HCT116 (cell line): ENCODE measurements around the gene OCA2. TPM values are rescaled to one million over a fixed set of nuclear protein-coding genes. Genes with fewer than 3 reads are reported as not detected.

ENCODE experiments used
- ATAC-seq: fragments of 200-7000 bp; cut with Tn5 transposase; 2 replicates; pipeline ENCODE4 v1.9.1; 2020; ENCODE audit warnings: mild to moderate bottlenecking, moderate library complexity
- BruUV-seq: library from RNA; stranded (reverse); fragments of 400-500 nt; replicated peaks from 2 replicates; lab custom pipeline; 2021; lab: Mats Ljungman, UMichigan
- CTCF ChIA-PET: fragments of 300-600 bp; sonication (Branson Sonifier 250); formaldehyde crosslinking; loops from one replicate; lab custom pipeline; 2021; ENCODE audit warnings: antibody characterized with exemption; lab: Charles Lee
- POLR2A ChIA-PET: fragments of 300-600, 350-600 bp; sonication (Branson Sonifier 250); formaldehyde crosslinking; loops from one replicate; lab custom pipeline; 2021; ENCODE audit warnings: antibody characterized with exemption; lab: Charles Lee
- RAD21 ChIA-PET, 2 experiments: fragments of 300-600 bp; sonication (Branson Sonifier 250); formaldehyde crosslinking; loops; one replicate each; lab custom pipeline; 2023; ENCODE audit warnings: low total read pairs in 2 of 2; ENCODE audit not compliant: uncharacterized antibody in 2 of 2, unreplicated experiment in 2 of 2, low non-redundant PET in 1 of 2; lab: Charles Lee
- DNase-seq: peaks from one replicate; pipeline ENCODE4 v3.0.0-alpha.2; 2010; ENCODE audit warnings: low read depth, low spot score
- H2AFZ ChIP-seq: fragments of 200-600 bp; shearing (Covaris generic), sonication (generic); 2 replicates; pipeline ENCODE4 v1.6.1; 2017; ENCODE audit warnings: low read depth, mixed run types, mixed read lengths, antibody characterized with exemption, low read length; ENCODE audit not compliant: poor library complexity, severe bottlenecking
- H3K27ac ChIP-seq: 2 replicates; pipeline ENCODE4 v1.5.1; 2012; ENCODE audit warnings: low read depth, low read length
- H3K27me3 ChIP-seq: fragments of 200-600 bp; sonication (generic); 2 replicates; pipeline ENCODE4 v1.6.1; 2016; ENCODE audit warnings: mixed run types, low read length, mixed read lengths; ENCODE audit not compliant: insufficient read depth
- H3K36me3 ChIP-seq, 2 experiments: fragments of 200-500 bp in 1 of 2; fragments of 200-600 bp in 1 of 2; sonication (Bioruptor generic) in 1 of 2; sonication (generic) in 1 of 2; 2 replicates each; pipeline versions ENCODE4 v1.5.1 to v1.6.1; 2014 to 2016; ENCODE audit warnings: low read length in 2 of 2, inconsistent platforms in 1 of 2, mixed read lengths in 1 of 2, mixed run types in 1 of 2; ENCODE audit not compliant: insufficient read depth in 2 of 2, control insufficient read depth in 1 of 2
- H3K4me1 ChIP-seq, 2 experiments: fragments of 200-600 bp in 1 of 2; sonication (generic) in 1 of 2; 2 replicates each; pipeline versions ENCODE4 v1.5.1 to v1.6.1; 2012 to 2017; ENCODE audit warnings: low read length in 2 of 2, inconsistent platforms in 1 of 2, mild to moderate bottlenecking in 1 of 2, mixed read lengths in 1 of 2, mixed run types in 1 of 2, moderate library complexity in 1 of 2; ENCODE audit not compliant: insufficient read depth in 2 of 2, control insufficient read depth in 1 of 2
- H3K4me2 ChIP-seq: fragments of 200-600 bp; sonication (generic); 2 replicates; pipeline ENCODE4 v1.6.1; 2017; ENCODE audit warnings: mixed run types, low read length, mixed read lengths
- H3K4me3 ChIP-seq, 2 experiments: fragments of 200-600 bp in 1 of 2; sonication (generic) in 1 of 2; replicated peaks in 1 of 2; 2 replicates each; pipeline ENCODE4 v1.5.1; 2011 to 2016; ENCODE audit warnings: low read length in 2 of 2, control low read depth in 1 of 2, low read depth in 1 of 2, mild to moderate bottlenecking in 1 of 2, mixed read lengths in 1 of 2, mixed run types in 1 of 2
- H3K79me2 ChIP-seq: fragments of 200-600 bp; sonication (generic); 2 replicates; pipeline ENCODE4 v1.6.1; 2017; ENCODE audit warnings: mild to moderate bottlenecking, mixed run types, low read length, moderate library complexity, mixed read lengths; ENCODE audit not compliant: insufficient read depth
- H3K9ac ChIP-seq: fragments of 200-600 bp; sonication (generic); 2 replicates; pipeline ENCODE4 v1.6.1; 2016; ENCODE audit warnings: low read length, mixed read lengths
- H3K9me2 ChIP-seq: fragments of 200-600 bp; sonication (generic), shearing (Covaris generic); 2 replicates; pipeline ENCODE4 v1.6.1; 2017; ENCODE audit warnings: mixed run types, mild to moderate bottlenecking, moderate library complexity; ENCODE audit not compliant: insufficient read depth
- H3K9me3 ChIP-seq, 2 experiments: fragments of 200-500 bp in 1 of 2; fragments of 200-600 bp in 1 of 2; sonication (Bioruptor generic) in 1 of 2; sonication (generic) in 1 of 2; 2 replicates each; pipeline ENCODE4 v1.6.1; 2014 to 2017; ENCODE audit warnings: low read length in 2 of 2, mixed read lengths in 2 of 2, inconsistent platforms in 1 of 2, low read depth in 1 of 2, mild to moderate bottlenecking in 1 of 2, mixed run types in 1 of 2, moderate library complexity in 1 of 2; ENCODE audit not compliant: control insufficient read depth in 1 of 2, insufficient read depth in 1 of 2
- H4K20me1 ChIP-seq: fragments of 200-600 bp; sonication (generic), shearing (Covaris generic); 2 replicates; pipeline ENCODE4 v1.6.1; 2017; ENCODE audit warnings: mixed run types, mild to moderate bottlenecking, moderate library complexity; ENCODE audit not compliant: insufficient read depth
- CBX3 ChIP-seq: IDR thresholded peaks from 2 replicates; pipeline ENCODE4 v1.6.1; 2012; ENCODE audit warnings: low read depth
- CEBPB ChIP-seq: IDR thresholded peaks from 2 replicates; pipeline ENCODE4 v1.6.1; 2012; ENCODE audit warnings: low read depth
- CTCF ChIP-seq, 3 experiments: fragments of 200-600 bp in 1 of 3; sonication (generic) in 1 of 3; IDR thresholded peaks in 2 of 3; conservative IDR thresholded peaks in 1 of 3; 2 replicates each; pipeline ENCODE4 v1.5.1; 2012 to 2017; ENCODE audit warnings: low read depth in 2 of 3, low read length in 2 of 3, antibody characterized with exemption in 1 of 3, borderline replicate concordance in 1 of 3, control low read depth in 1 of 3, mild to moderate bottlenecking in 1 of 3, mixed read lengths in 1 of 3, mixed run types in 1 of 3, moderate library complexity in 1 of 3; ENCODE audit not compliant: insufficient read depth in 1 of 3
- EGR1 ChIP-seq: IDR thresholded peaks from 2 replicates; pipeline ENCODE4 v1.6.1; 2012; ENCODE audit warnings: low read depth
- ELF1 ChIP-seq: IDR thresholded peaks from 2 replicates; pipeline ENCODE4 v1.6.1; 2012; ENCODE audit warnings: low read depth, borderline replicate concordance
- EZH2 ChIP-seq: fragments of 200-600 bp; sonication (generic); IDR thresholded peaks from 2 replicates; pipeline ENCODE4 v1.6.1; 2017; ENCODE audit warnings: antibody characterized with exemption, mixed run types
- EZH2phosphoT487 ChIP-seq: fragments of 200-600 bp; IDR thresholded peaks from 2 replicates; pipeline ENCODE4 v1.6.1; 2018; ENCODE audit warnings: antibody characterized with exemption, borderline replicate concordance
- FOSL1 ChIP-seq: IDR thresholded peaks from 2 replicates; pipeline ENCODE4 v1.6.1; 2012; ENCODE audit warnings: low read depth
- JUND ChIP-seq: IDR thresholded peaks from 2 replicates; pipeline ENCODE4 v1.6.1; 2012
- MAX ChIP-seq: IDR thresholded peaks from 2 replicates; pipeline ENCODE4 v1.6.1; 2012
- POLR2A ChIP-seq: IDR thresholded peaks from 2 replicates; pipeline ENCODE4 v1.7.0; 2011; ENCODE audit warnings: borderline replicate concordance; ENCODE audit not compliant: insufficient read depth, insufficient read length; ENCODE audit errors: extremely low read depth
- POLR2AphosphoS5 ChIP-seq: IDR thresholded peaks from 2 replicates; pipeline ENCODE4 v1.6.1; 2011; ENCODE audit warnings: mild to moderate bottlenecking, low read depth, low read length, moderate library complexity
- RAD21 ChIP-seq: IDR thresholded peaks from 2 replicates; pipeline ENCODE4 v1.6.1; 2012; ENCODE audit warnings: low read depth, mild to moderate bottlenecking
- REST ChIP-seq: IDR thresholded peaks from 2 replicates; pipeline ENCODE4 v1.6.1; 2012; ENCODE audit warnings: low read depth
- SIN3A ChIP-seq: IDR thresholded peaks from 2 replicates; pipeline ENCODE4 v1.6.1; 2012; ENCODE audit warnings: low read depth
- SRF ChIP-seq: IDR thresholded peaks from 2 replicates; pipeline ENCODE4 v1.6.1; 2012; ENCODE audit warnings: low read depth
- ZNF274 ChIP-seq: fragments of 200-500 bp; sonication (Bioruptor generic); IDR thresholded peaks from 2 replicates; pipeline ENCODE4 v1.6.1; 2014; ENCODE audit warnings: mild to moderate bottlenecking, low read depth, low read length, inconsistent platforms
- intact Hi-C: fragments of 100-400 bp; cut with micrococcal nuclease; formaldehyde crosslinking; loops from 2 replicates; pipeline ENCODE4 v1.10.0; 2022
- total RNA-seq: library from RNA; stranded (reverse); gene quantifications from one replicate; pipeline ENCODE4 v1.2.1, GENCODE V29; 2021; ENCODE audit not compliant: unreplicated experiment

OCA2 gene
- total RNA-seq, 1 experiment from 2014 or later, result not detected

GRCh38 chr15:28131946-28132345 lies 32.8 kb upstream of the OCA2 start:
- Histone ChIP-seq H3K9me2 (no peaks in the 10 kb centered on the region), H3K4me1 (no peaks in the 10 kb centered on the region), H3K9ac (no peak overlapping the region)
- no TSS peak for BruUV-seq
- RAD21 ChIA-PET, result no interaction called here
- TF ChIP-seq RAD21 (no peak), CBX3 (no peak), SRF (no peak), POLR2AphosphoS5 (no peak), ZNF274 (no peak), ELF1 (no peak), EZH2 (no peak), JUND (no peak)
- TF ChIP-seq, all 23 proteins: peak for 0
- no peak overlapping the region for H3K4me3 ChIP-seq
- peaks cover 0 to 3% of the 10 kb centered on the region in 2 experiments; a peak in 3 of 4 replicates for H3K36me3 ChIP-seq
- no peaks in the 10 kb centered on the region for H3K27me3 ChIP-seq
- ATAC-seq (no peak), DNase-seq (no peak)
- H3K4me2 ChIP-seq, result no peak overlapping the region
- no peaks in the 10 kb centered on the region for H3K79me2 ChIP-seq
- ChIA-PET POLR2A (no interaction called here), CTCF (no interaction called here)
- no peaks in the 10 kb centered on the region for H4K20me1 ChIP-seq
- intact Hi-C loops, result no loop called here
- H3K27ac ChIP-seq, result no peak overlapping the region
- no peak overlapping the region for H2AFZ ChIP-seq
- no peaks in the 10 kb centered on the region for H3K9me3 ChIP-seq

- no peaks in the 10 kb centered on the region for H3K79me2 ChIP-seq
- BruUV-seq, result no TSS peak
- no peaks in the 10 kb centered on the region for H3K9me3 ChIP-seq
- ATAC-seq (no peak), DNase-seq (no peak)
- no peaks in the 10 kb centered on the region for H4K20me1 ChIP-seq
- H3K9ac ChIP-seq, result no peak overlapping the region
- no peak overlapping the region for H3K27ac ChIP-seq
- H3K9me2 ChIP-seq, result no peaks in the 10 kb centered on the region
- H3K27me3 ChIP-seq, result no peaks in the 10 kb centered on the region
- POLR2A ChIA-PET, result no interaction called here
- no peak overlapping the region for H3K4me2 ChIP-seq
- CTCF ChIA-PET, result no interaction called here
- peaks cover 0 to 3% of the 10 kb centered on the region in 2 experiments; a peak in 3 of 4 replicates for H3K36me3 ChIP-seq
- TF ChIP-seq POLR2A (no peak), REST (no peak), SRF (no peak), EGR1 (no peak), POLR2AphosphoS5 (no peak), CTCF (IDR thresholded peaks at IDR 0.05 in 2 of 3, conservative IDR thresholded peaks at IDR 0.05 in 1 of 3; ENCODE audit: borderline replicate concordance in 1 of 3, insufficient read depth in 1 of 3, low read depth in 2 of 3, low read length in 2 of 3) (no peak), EZH2phosphoT487 (no peak), FOSL1 (no peak), MAX (no peak), CEBPB (no peak), SIN3A (no peak)
- no peak overlapping the region for H3K4me3 ChIP-seq
- H2AFZ ChIP-seq, result no peak overlapping the region
- H3K4me1 ChIP-seq, result no peaks in the 10 kb centered on the region
- RAD21 ChIA-PET, result no interaction called here
- intact Hi-C loops, result no loop called here
Observed at GRCh38 chr15:28131400-28131799, 32.3 kb upstream of the OCA2 start.
